Sigmoid colon (tissue), 7 donors: Measurements from ENCODE around the gene RANBP17. TPM values are rescaled to one million over a fixed set of nuclear protein-coding genes. Genes with fewer than 3 reads are reported as not detected.
A peak's percentile ranks its signal among the peaks of the same experiment; 100 is the strongest.

Experiments used
- DNase-seq: peaks from one replicate; pipeline ENCODE4 v3.0.0-alpha.2; 2019
- H3K27ac ChIP-seq, 4 donors: fragments of 200-600 bp; sonication (generic); one replicate each; pipeline ENCODE4 v1.5.1; 2016 to 2019; ENCODE audit warnings: mild to moderate bottlenecking in 1 of 4
- H3K27me3 ChIP-seq, 3 donors: fragments of 200-600 bp; sonication (generic); one replicate each; pipeline ENCODE4 v1.5.1; 2019; ENCODE audit warnings: mild to moderate bottlenecking in 1 of 3
- H3K36me3 ChIP-seq, 4 donors: fragments of 200-600 bp; sonication (generic); one replicate each; pipeline ENCODE4 v1.5.1; 2016 to 2019
- H3K4me1 ChIP-seq, 4 donors: fragments of 200-600 bp; sonication (generic); one replicate each; pipeline ENCODE4 v1.5.1; 2017 to 2019
- H3K4me3 ChIP-seq, 4 donors: fragments of 200-600 bp; sonication (generic); one replicate each; pipeline ENCODE4 v1.5.1; 2017 to 2019; ENCODE audit warnings: mild to moderate bottlenecking in 2 of 4, moderate library complexity in 1 of 4
- H3K9me3 ChIP-seq, 4 donors: fragments of 200-600 bp in 3 of 4; sonication (generic) in 3 of 4; one replicate each; pipeline versions ENCODE4 v1.5.1 to v1.6.1; 2013 to 2019
- CTCF ChIP-seq, 4 experiments: fragments of 450-650 bp in 3 of 4; fragments of 200-600 bp in 1 of 4; IDR thresholded peaks; one replicate each; pipeline ENCODE4 v1.5.1; 2016 to 2019; ENCODE audit warnings: antibody characterized with exemption in 4 of 4, mild to moderate bottlenecking in 3 of 4, moderate library complexity in 2 of 4
- EP300 ChIP-seq, 4 donors: sonication (generic); formaldehyde crosslinking; IDR thresholded peaks; one replicate each; pipeline ENCODE4 v1.6.1; 2017; ENCODE audit warnings: antibody characterized with exemption in 4 of 4
- POLR2A ChIP-seq, 2 donors: fragments of 450-650 bp; IDR thresholded peaks; one replicate each; pipeline ENCODE4 v1.6.1; 2016; ENCODE audit warnings: antibody characterized with exemption in 2 of 2, mild to moderate bottlenecking in 2 of 2, moderate library complexity in 2 of 2
- POLR2AphosphoS5 ChIP-seq, 4 donors: sonication (generic); formaldehyde crosslinking; IDR thresholded peaks; one replicate each; pipeline ENCODE4 v1.6.1; 2017; ENCODE audit warnings: antibody characterized with exemption in 4 of 4
- WGBS, 2 donors: extraction: QIAGEN DNeasy Blood & Tissue Kit; methylation state at CpG; one replicate each; pipeline ENCODE4 v1.1.7; 2013; 5-methylcytosine and 5-hydroxymethylcytosine counted together
- intact Hi-C: fragments of 100-400 bp; cut with DNase I; formaldehyde crosslinking; loops from one replicate; pipeline ENCODE4 v1.15.1; 2023
- polyA plus RNA-seq, 3 donors: library from polyadenylated mRNA; stranded (reverse); fragments of 200-250 nt; gene quantifications; one replicate each; pipeline ENCODE4 v1.2.3, GENCODE V29; 2013
- total RNA-seq, 4 donors: library from RNA; depleted of rRNA; stranded (reverse); fragments of >200 nt; gene quantifications; one replicate each; pipeline ENCODE4 v1.1.0, GENCODE V29; 2016
- donor health status: healthy with polysubstance abuse.
- donor health status: Bipolar disorder and iron deficiency.
- donor health status: healthy.

The RANBP17 gene
- total RNA-seq (10 to 100 TPM; 11.4 to 25.8 (median 18.1) TPM), polyA plus RNA-seq (1 to 10 TPM in 2 of 3 donors, under 1 TPM in 1; 0.23 to 1.8 (median 1.2) TPM)

- WGBS, 2 donors: 2 to 3% methylated on average over 102 of the region's 102 CpGs
- intact Hi-C loops: no loop called here
- Histone ChIP-seq H3K4me3 (peak within 1 kb of the TSS; percentile 53 to 85 (median 70)), H3K27me3 (no peaks in the 10 kb centered on the region), H3K4me1 (peaks cover 0 to 17% (median 7%) of the 10 kb centered on the region in 4 donors), H3K9me3 (peaks cover 0 to 10% (median 9%) of the 10 kb centered on the region in 4 donors), H3K27ac (peak within 1 kb of the TSS; percentile 40 to 71 (median 67)), H3K36me3 (no peaks in the 10 kb centered on the region)
- peak; percentile 63 for DNase-seq
- TF ChIP-seq CTCF (IDR thresholded peaks at IDR 0.05): peak in 1 of 4 experiments; percentile 11
- no peak for TF ChIP-seq POLR2AphosphoS5 (IDR thresholded peaks at IDR 0.05)
Measured at GRCh38 chr5:170861917-170862766, at the start of gene RANBP17. RANBP17 (plus strand) TSS chr5:170862018.

- no peak for DNase-seq
- Histone ChIP-seq H3K4me1 (no peaks in the 10 kb centered on the region), H3K27me3 (no peaks in the 10 kb centered on the region), H3K4me3 (no peak overlapping the region), H3K9me3 (no peaks in the 10 kb centered on the region), H3K36me3 (no peaks in the 10 kb centered on the region), H3K27ac (no peak overlapping the region)
- intact Hi-C loops: no loop called here
- 82 to 87% methylated on average over 5 of the region's 5 CpGs for WGBS, 2 donors
- TF ChIP-seq CTCF (IDR thresholded peaks at IDR 0.05) (no peak), POLR2A (IDR thresholded peaks at IDR 0.05) (no peak), POLR2AphosphoS5 (IDR thresholded peaks at IDR 0.05) (no peak), EP300 (IDR thresholded peaks at IDR 0.05) (no peak)
Measured at GRCh38 chr5:170813231-170813630, 48.6 kb upstream of the RANBP17 start.

GRCh38 chr5:170817195-170817594, 44.6 kb upstream of the RANBP17 start:
- Histone ChIP-seq H3K36me3 (no peaks in the 10 kb centered on the region), H3K27ac (no peak overlapping the region), H3K4me3 (no peak overlapping the region), H3K27me3 (no peaks in the 10 kb centered on the region), H3K4me1 (no peaks in the 10 kb centered on the region), H3K9me3 (no peaks in the 10 kb centered on the region)
- 86% methylated on average over 3 of the region's 3 CpGs for WGBS, 2 donors
- no peak for TF ChIP-seq EP300 (IDR thresholded peaks at IDR 0.05)
- intact Hi-C loops: no loop called here
- DNase-seq: no peak

GRCh38 chr5:170818232-170818631, 43.6 kb upstream of the RANBP17 start:
- 96 to 100% methylated on average over 1 of the region's 1 CpG for WGBS, 2 donors
- Histone ChIP-seq H3K9me3 (no peaks in the 10 kb centered on the region), H3K36me3 (no peaks in the 10 kb centered on the region), H3K4me1 (no peaks in the 10 kb centered on the region), H3K27ac (no peak overlapping the region), H3K27me3 (no peaks in the 10 kb centered on the region), H3K4me3 (no peak overlapping the region)
- TF ChIP-seq POLR2A (IDR thresholded peaks at IDR 0.05) (no peak), POLR2AphosphoS5 (IDR thresholded peaks at IDR 0.05) (no peak), EP300 (IDR thresholded peaks at IDR 0.05) (no peak), CTCF (IDR thresholded peaks at IDR 0.05) (no peak)
- DNase-seq: no peak
- intact Hi-C loops: no loop called here

- no peak for DNase-seq
- intact Hi-C loops: no loop called here
- TF ChIP-seq EP300 (IDR thresholded peaks at IDR 0.05) (no peak), POLR2AphosphoS5 (IDR thresholded peaks at IDR 0.05) (no peak), POLR2A (IDR thresholded peaks at IDR 0.05) (no peak), CTCF (IDR thresholded peaks at IDR 0.05) (no peak)
- Histone ChIP-seq H3K9me3 (no peaks in the 10 kb centered on the region), H3K4me3 (no peak overlapping the region), H3K27ac (no peak overlapping the region), H3K4me1 (no peaks in the 10 kb centered on the region), H3K27me3 (no peaks in the 10 kb centered on the region), H3K36me3 (no peaks in the 10 kb centered on the region)
Measured at GRCh38 chr5:170819824-170820223, 42.0 kb upstream of the RANBP17 start.
